IMR-90 (cell line): ENCODE data around the gene TP53AIP1. TPM values are rescaled to one million over a fixed set of nuclear protein-coding genes. Genes with fewer than 3 reads are reported as not detected.

Experiments
- ATAC-seq: fragments of 200-7000 bp; cut with Tn5 transposase; 2 replicates; pipeline ENCODE4 v1.9.1; 2020; ENCODE audit warnings: low read depth, mild to moderate bottlenecking, moderate library complexity
- BruUV-seq: library from RNA; stranded (reverse); fragments of 400-500 nt; replicated peaks from 2 replicates; lab custom pipeline; 2021; lab: Mats Ljungman, UMichigan
- CTCF ChIA-PET: fragments of 300-600 bp; formaldehyde crosslinking; extraction: SDS; loops from one replicate; lab custom pipeline; 2021; ENCODE audit warnings: antibody characterized with exemption; lab: Yijun Ruan, JAX
- POLR2A ChIA-PET: fragments of 300-600 bp; sonication (Branson Sonifier 250); formaldehyde crosslinking; loops from one replicate; lab custom pipeline; 2022; ENCODE audit warnings: antibody characterized with exemption; ENCODE audit not compliant: unreplicated experiment; lab: Charles Lee
- DNase-seq: peaks from one replicate; pipeline ENCODE4 v3.0.0; 2013
- H2AFZ ChIP-seq: replicated peaks from 2 replicates; pipeline ENCODE3; 2013; ENCODE audit warnings: low read length, mild to moderate bottlenecking; ENCODE audit not compliant: poor library complexity
- H2AK5ac ChIP-seq: 2 replicates; pipeline ENCODE4 v1.6.1; 2013; ENCODE audit warnings: low read depth, low read length, inconsistent platforms
- H2AK9ac ChIP-seq: replicated peaks from 2 replicates; pipeline ENCODE3; 2013; ENCODE audit warnings: mild to moderate bottlenecking, low read depth, low read length, moderate library complexity; ENCODE audit not compliant: poor library complexity
- H2BK120ac ChIP-seq: 2 replicates; pipeline ENCODE4 v1.6.1; 2013; ENCODE audit warnings: low read depth, low read length, inconsistent platforms
- H2BK15ac ChIP-seq: 3 replicates; pipeline ENCODE4 v1.6.1; 2013; ENCODE audit warnings: low read depth, low read length, inconsistent platforms
- H2BK20ac ChIP-seq: 2 replicates; pipeline ENCODE4 v1.6.1; 2013; ENCODE audit warnings: low read depth, mild to moderate bottlenecking, inconsistent platforms, low read length, moderate library complexity
- H2BK5ac ChIP-seq: 2 replicates; pipeline ENCODE4 v1.6.1; 2013; ENCODE audit warnings: mild to moderate bottlenecking, low read depth, low read length, inconsistent platforms; ENCODE audit not compliant: poor library complexity, severe bottlenecking
- H3K14ac ChIP-seq: replicated peaks from 2 replicates; pipeline ENCODE4 v1.6.1; 2013; ENCODE audit warnings: low read depth, low read length, inconsistent platforms
- H3K18ac ChIP-seq: 2 replicates; pipeline ENCODE4 v1.6.1; 2013; ENCODE audit warnings: low read depth, low read length, control low read depth
- H3K23ac ChIP-seq: 2 replicates; pipeline ENCODE4 v1.6.1; 2013; ENCODE audit warnings: low read depth, low read length, inconsistent platforms
- H3K27ac ChIP-seq: 2 replicates; pipeline ENCODE4 v1.5.1; 2013; ENCODE audit warnings: mild to moderate bottlenecking, control low read depth, low read length; ENCODE audit not compliant: insufficient read depth
- H3K27me3 ChIP-seq: 2 replicates; pipeline ENCODE4 v1.6.1; 2013; ENCODE audit warnings: low read length; ENCODE audit not compliant: control insufficient read depth, insufficient read depth
- H3K36me3 ChIP-seq: 2 replicates; pipeline ENCODE4 v1.6.1; 2013; ENCODE audit warnings: low read length, mixed read lengths; ENCODE audit not compliant: control insufficient read depth, insufficient read depth
- H3K4ac ChIP-seq: 2 replicates; pipeline ENCODE4 v1.6.1; 2013; ENCODE audit warnings: low read depth, low read length, inconsistent platforms
- H3K4me1 ChIP-seq: 2 replicates; pipeline ENCODE4 v1.6.1; 2013; ENCODE audit warnings: low read length, mixed read lengths; ENCODE audit not compliant: control insufficient read depth, insufficient read depth
- H3K4me2 ChIP-seq: 2 replicates; pipeline ENCODE4 v1.6.1; 2013; ENCODE audit warnings: low read depth, mild to moderate bottlenecking, control low read depth, low read length, moderate library complexity
- H3K4me3 ChIP-seq: 2 replicates; pipeline ENCODE4 v1.5.1; 2013; ENCODE audit warnings: low read depth, mild to moderate bottlenecking, control low read depth, low read length, moderate library complexity; ENCODE audit not compliant: insufficient read depth
- H3K56ac ChIP-seq: 2 replicates; pipeline ENCODE4 v1.6.1; 2013; ENCODE audit warnings: low read length, inconsistent platforms; ENCODE audit not compliant: insufficient read depth; ENCODE audit errors: extremely low read depth
- H3K79me1 ChIP-seq, 2 experiments: 2 replicates each; pipeline ENCODE4 v1.6.1; 2013; ENCODE audit warnings: low read length in 2 of 2, inconsistent platforms in 1 of 2, low read depth in 1 of 2
- H3K9ac ChIP-seq: 2 replicates; pipeline ENCODE4 v1.6.1; 2013; ENCODE audit warnings: low read depth, low read length, control low read depth
- H3K9me1 ChIP-seq: 2 replicates; pipeline ENCODE4 v1.6.1; 2013; ENCODE audit warnings: low read length, inconsistent platforms; ENCODE audit not compliant: insufficient read depth
- H3K9me3 ChIP-seq: 2 replicates; pipeline ENCODE4 v1.6.1; 2013; ENCODE audit warnings: low read length; ENCODE audit not compliant: control insufficient read depth, insufficient read depth
- H4K20me1 ChIP-seq: 2 replicates; pipeline ENCODE4 v1.6.1; 2013; ENCODE audit warnings: low read length, inconsistent platforms; ENCODE audit not compliant: insufficient read depth
- H4K5ac ChIP-seq: 2 replicates; pipeline ENCODE4 v1.6.1; 2013; ENCODE audit warnings: mild to moderate bottlenecking, low read depth, low read length, control low read depth
- H4K8ac ChIP-seq, 2 experiments: 2 replicates each; pipeline ENCODE4 v1.6.1; 2013; ENCODE audit warnings: low read depth in 2 of 2, low read length in 2 of 2, control low read depth in 1 of 2, inconsistent platforms in 1 of 2
- H4K91ac ChIP-seq: 2 replicates; pipeline ENCODE4 v1.6.1; 2013; ENCODE audit warnings: low read depth, low read length, inconsistent platforms; ENCODE audit not compliant: insufficient read depth
- BHLHE40 ChIP-seq: fragments of 150-350 bp; IDR thresholded peaks from 2 replicates; pipeline ENCODE4 v1.6.1; 2016; ENCODE audit warnings: mild to moderate bottlenecking, low read depth, low read length
- CEBPB ChIP-seq: IDR thresholded peaks from 2 replicates; pipeline ENCODE4 v1.6.1; 2012; ENCODE audit warnings: low read depth, low read length, improper control_type of control experiment
- CHD1 ChIP-seq: IDR thresholded peaks from 2 replicates; pipeline ENCODE4 v1.6.1; 2012; ENCODE audit warnings: low read depth, low read length, improper control_type of control experiment
- CTCF ChIP-seq: conservative IDR thresholded peaks from 2 replicates; pipeline ENCODE4 v1.5.1; 2012; ENCODE audit warnings: mild to moderate bottlenecking, low read depth, low read length, improper control_type of control experiment
- ELK1 ChIP-seq: fragments of 150-350 bp; IDR thresholded peaks from 2 replicates; pipeline ENCODE4 v1.6.1; 2016; ENCODE audit warnings: low read depth, mild to moderate bottlenecking, low read length, moderate library complexity, borderline replicate concordance
- FOS ChIP-seq: fragments of 150-350 bp; IDR thresholded peaks from 2 replicates; pipeline ENCODE4 v1.6.1; 2016; ENCODE audit warnings: low read depth, low read length
- MAFK ChIP-seq: IDR thresholded peaks from 2 replicates; pipeline ENCODE4 v1.6.1; 2012; ENCODE audit warnings: low read depth, low read length, improper control_type of control experiment
- MAZ ChIP-seq: IDR thresholded peaks from 2 replicates; pipeline ENCODE4 v1.6.1; 2012; ENCODE audit warnings: low read depth, mild to moderate bottlenecking, low read length, improper control_type of control experiment, moderate library complexity, borderline replicate concordance
- MXI1 ChIP-seq: IDR thresholded peaks from 2 replicates; pipeline ENCODE4 v1.6.1; 2012; ENCODE audit warnings: low read depth, mild to moderate bottlenecking, low read length, moderate library complexity, borderline replicate concordance
- NFE2L2 ChIP-seq: fragments of 150-350 bp; IDR thresholded peaks from 2 replicates; pipeline ENCODE4 v1.6.1; 2016; ENCODE audit warnings: low read depth, mild to moderate bottlenecking, low read length
- POLR2A ChIP-seq: IDR thresholded peaks from 2 replicates; pipeline ENCODE4 v1.6.1; 2012; ENCODE audit warnings: mild to moderate bottlenecking, low read depth, low read length
- RAD21 ChIP-seq: IDR thresholded peaks from 2 replicates; pipeline ENCODE4 v1.6.1; 2012; ENCODE audit warnings: low read length, improper control_type of control experiment
- RCOR1 ChIP-seq: IDR thresholded peaks from 2 replicates; pipeline ENCODE4 v1.6.1; 2012; ENCODE audit warnings: mild to moderate bottlenecking, low read length, improper control_type of control experiment; ENCODE audit not compliant: insufficient replicate concordance
- RFX5 ChIP-seq: IDR thresholded peaks from 2 replicates; pipeline ENCODE4 v1.8.0; 2012; ENCODE audit warnings: low read depth, mild to moderate bottlenecking, low read length, moderate library complexity
- SMC3 ChIP-seq: fragments of 150-350 bp; IDR thresholded peaks from 2 replicates; pipeline ENCODE4 v1.6.1; 2016; ENCODE audit warnings: low read depth, mild to moderate bottlenecking, antibody characterized with exemption, low read length, moderate library complexity
- USF2 ChIP-seq: fragments of 150-350 bp; IDR thresholded peaks from 2 replicates; pipeline ENCODE4 v1.6.1; 2017; ENCODE audit warnings: mild to moderate bottlenecking, antibody characterized with exemption, low read length, low read depth
- WGBS, 2 experiments: methylation state at CpG; one replicate each; pipeline versions ENCODE4 v1.1.5 to v1.1.7; 2013; ENCODE audit warnings: missing lambda C conversion rate in 2 of 2; ENCODE audit not compliant: insufficient read length in 1 of 2; ENCODE audit errors: extremely low coverage in 2 of 2; 5-methylcytosine and 5-hydroxymethylcytosine counted together
- dilution Hi-C: fragments of 300-500 bp; cut with HindIII; formaldehyde crosslinking; loops from one replicate; pipeline ENCODE4 v1.14.3; 2018; ENCODE audit warnings: low sequenced_read_pairs; ENCODE audit not compliant: unreplicated experiment
- in situ Hi-C: fragments of 300-500 bp; cut with MboI; formaldehyde crosslinking; loops from 3 replicates; pipeline ENCODE4 v1.14.3; 2019; ENCODE audit warnings: low sequenced_read_pairs, inconsistent platforms, mixed read lengths
- intact Hi-C: fragments of 100-400 bp; cut with micrococcal nuclease; formaldehyde crosslinking; loops from 2 replicates; pipeline ENCODE4 v1.10.0; 2022
- polyA plus RNA-seq, 3 experiments: library from polyadenylated mRNA; depleted of rRNA; stranded (reverse); fragments of >200 nt; gene quantifications; 2 replicates each; pipeline ENCODE4 v1.2.3, GENCODE V29; 2012; ENCODE audit warnings: low replicate concordance in 1 of 3
- total RNA-seq: library from RNA; depleted of rRNA; stranded (reverse); fragments of >200 nt; gene quantifications from 2 replicates; pipeline ENCODE4 v1.2.3, GENCODE V29; 2012

TP53AIP1 gene
- total and polyA plus RNA-seq, 2 of the 4 experiments (the other 2 are of a cell fraction), result not detected

- dilution Hi-C loops, result no loop called here
Observed at GRCh38 chr11:128946648-128947047, 4.0 kb upstream of the TP53AIP1 start.

More at GRCh38 chr11:128946648-128947047, 4.0 kb upstream of the TP53AIP1 start:
- TF ChIP-seq CHD1, result no peak
- no peak for TF ChIP-seq RAD21
- TF ChIP-seq CTCF, result no peak
- no peak for TF ChIP-seq CEBPB
- TF ChIP-seq MAFK, result no peak
- no peak for TF ChIP-seq SMC3
- TF ChIP-seq USF2, result no peak
- no peak for TF ChIP-seq MXI1
- TF ChIP-seq NFE2L2, result no peak
- no peak for TF ChIP-seq POLR2A
- TF ChIP-seq MAZ, result no peak
- no peak for TF ChIP-seq ELK1
- TF ChIP-seq BHLHE40, result no peak
- TF ChIP-seq RCOR1, result no peak
- TF ChIP-seq FOS, result no peak
- TF ChIP-seq RFX5, result no peak
- Histone ChIP-seq H2BK20ac (no peak overlapping the region), H3K9me1 (no peaks in the 10 kb centered on the region), H3K56ac (no peak overlapping the region), H2BK15ac (no peak overlapping the region), H3K23ac (no peak overlapping the region), H3K18ac (no peak overlapping the region), H3K27me3 (peaks cover 10% of the 10 kb centered on the region), H3K9ac (no peak overlapping the region), H3K4me1 (no peaks in the 10 kb centered on the region), H2AK9ac (no peak overlapping the region), H3K4ac (no peak overlapping the region), H2BK120ac (no peak overlapping the region), H3K4me2 (no peak overlapping the region), H3K9me3 (no peaks in the 10 kb centered on the region), H2AFZ (no peak overlapping the region), H3K14ac (no peak overlapping the region), H3K36me3 (no peaks in the 10 kb centered on the region), H4K91ac (no peak overlapping the region), H2BK5ac (no peak overlapping the region), H2AK5ac (no peak overlapping the region), H3K27ac (no peak overlapping the region), H3K79me1 (no peaks in the 10 kb centered on the region), H3K4me3 (no peak overlapping the region), H4K8ac (no peak overlapping the region), H4K20me1 (no peaks in the 10 kb centered on the region), H4K5ac (no peak overlapping the region)
- ChIA-PET CTCF (no interaction called here), POLR2A (no interaction called here)
- DNase-seq (no peak), ATAC-seq (no peak)
- WGBS, 2 experiments, result no CpG with 5 or more reads among the region's 2 CpGs
- no TSS peak for BruUV-seq
- intact Hi-C loops, result no loop called here
- in situ Hi-C loops, result no loop called here
